ENCODE measurements around the gene ATP6V0A4.
"Not testable (repeated sequence)": the region's sequence is repeated elsewhere in the genome, so short reads cannot be mapped to it uniquely, and the experiment has no call there.

The ATP6V0A4 gene

GRCh38 chr7:138698281-138698680, 99.7 kb downstream of the ATP6V0A4 start:
- FAIRE-seq = no peak

GRCh38 chr7:138697535-138698182, 100.3 kb downstream of the ATP6V0A4 start:
- FAIRE-seq = no peak

GRCh38 chr7:138695776-138696175, 102.2 kb downstream of the ATP6V0A4 start:
- not testable (repeated sequence) for FAIRE-seq

GRCh38 chr7:138695106-138695505, 102.9 kb downstream of the ATP6V0A4 start:
- no peak for FAIRE-seq

GRCh38 chr7:138691178-138691577, 106.8 kb downstream of the ATP6V0A4 start:
- FAIRE-seq = peak; percentile 51

GRCh38 chr7:138690495-138690894, 107.5 kb downstream of the ATP6V0A4 start:
- no peak for FAIRE-seq

GRCh38 chr7:138688037-138688436, 110.0 kb downstream of the ATP6V0A4 start:
- not testable (repeated sequence) for FAIRE-seq

GRCh38 chr7:138684340-138684739, 113.7 kb downstream of the ATP6V0A4 start:
- no peak for FAIRE-seq

- FAIRE-seq = no peak
Observed at GRCh38 chr7:138679793-138680192, 118.2 kb downstream of the ATP6V0A4 start.

- FAIRE-seq = no peak
Observed at GRCh38 chr7:138670594-138670993, 127.4 kb downstream of the ATP6V0A4 start.

- no peak for FAIRE-seq
Observed at GRCh38 chr7:138669364-138669763, 128.6 kb downstream of the ATP6V0A4 start.

- no peak for FAIRE-seq
Observed at GRCh38 chr7:138668946-138669345, 129.1 kb downstream of the ATP6V0A4 start.

GRCh38 chr7:138668229-138668596, 129.8 kb downstream of the ATP6V0A4 start:
- FAIRE-seq = no peak

GRCh38 chr7:138667535-138668228, 130.3 kb downstream of the ATP6V0A4 start:
- FAIRE-seq = no peak

GRCh38 chr7:138666385-138666784, 131.6 kb downstream of the ATP6V0A4 start:
- FAIRE-seq = no peak

GRCh38 chr7:138665669-138666140, 132.3 kb downstream of the ATP6V0A4 start:
- FAIRE-seq = no peak

- FAIRE-seq = no peak
Observed at GRCh38 chr7:138665249-138665648, 132.7 kb downstream of the ATP6V0A4 start.

- FAIRE-seq = no peak
Observed at GRCh38 chr7:138663725-138664710, 134.0 kb downstream of the ATP6V0A4 start.

GRCh38 chr7:138662991-138663320, 135.0 kb downstream of the ATP6V0A4 start:
- no peak for FAIRE-seq

- no peak for FAIRE-seq
Observed at GRCh38 chr7:138662076-138662990, 135.7 kb downstream of the ATP6V0A4 start.

GRCh38 chr7:138661069-138661635, 136.8 kb downstream of the ATP6V0A4 start:
- no peak for FAIRE-seq

GRCh38 chr7:138658889-138659288, 139.1 kb downstream of the ATP6V0A4 start:
- no peak for FAIRE-seq

All from colon (tissue), 2 donors.